Type B pancreatic cell (in vitro differentiated cells): ENCODE measurements around the gene CLPSL2. TPM values are rescaled to one million over a fixed set of nuclear protein-coding genes. Genes with fewer than 3 reads are reported as not detected.
"Not testable (repeated sequence)": the region's sequence is repeated elsewhere in the genome, so short reads cannot be mapped to it uniquely, and the experiment has no call there.

Experiments
- DNase-seq: peaks from one replicate; pipeline ENCODE4 v3.0.0; 2021; ENCODE audit warnings: mixed read lengths; ENCODE audit not compliant: unreplicated experiment; ENCODE audit errors: extremely low spot score
- H3K27ac Mint-ChIP-seq: 2 replicates; pipeline ENCODE4 v1.8.0; 2021; ENCODE audit warnings: mild to moderate bottlenecking, mixed read lengths
- H3K27me3 Mint-ChIP-seq: 2 replicates; pipeline ENCODE4 v1.8.0; 2021; ENCODE audit warnings: mixed read lengths
- H3K36me3 Mint-ChIP-seq: 2 replicates; pipeline ENCODE4 v1.8.0; 2021; ENCODE audit warnings: mixed read lengths
- H3K4me1 Mint-ChIP-seq: one replicate; pipeline ENCODE4 v1.8.0; 2021; ENCODE audit warnings: mixed read lengths; ENCODE audit not compliant: unreplicated experiment
- H3K4me3 Mint-ChIP-seq: 2 replicates; pipeline ENCODE4 v1.8.0; 2021; ENCODE audit warnings: mild to moderate bottlenecking, mixed read lengths
- H3K9me3 Mint-ChIP-seq: 2 replicates; pipeline ENCODE4 v1.8.0; 2021; ENCODE audit warnings: mixed read lengths
- CTCF ChIP-seq: fragments of 200-600 bp; sonication (generic); conservative IDR thresholded peaks from 2 replicates; pipeline ENCODE4 v1.5.0; 2021; ENCODE audit warnings: antibody characterized with exemption, mild to moderate bottlenecking
- total RNA-seq: library from RNA; stranded (reverse); gene quantifications from 2 replicates; pipeline ENCODE4 v1.2.1, GENCODE V29; 2021; ENCODE audit warnings: low replicate concordance

CLPSL2 gene
- total RNA-seq, 1 donor from 2014 or later, result not detected

- H3K4me1 Mint-ChIP-seq, result peaks cover 41% of the 10 kb centered on the region
- peak overlapping the region; percentile 61 for H3K27ac Mint-ChIP-seq
- TF ChIP-seq CTCF, result no peak
Observed at GRCh38 chr6:35729722-35730121, 46.7 kb upstream of the CLPSL2 start.

GRCh38 chr6:35730745-35731413 lies 45.5 kb upstream of the CLPSL2 start:
- H3K4me1 Mint-ChIP-seq, result peaks cover 36% of the 10 kb centered on the region
- DNase-seq, result no peak
- TF ChIP-seq CTCF, result no peak
- no peaks in the 10 kb centered on the region for H3K36me3 Mint-ChIP-seq
- peak overlapping the region; percentile 96 for H3K4me3 Mint-ChIP-seq
- no peaks in the 10 kb centered on the region for H3K9me3 Mint-ChIP-seq
- peak overlapping the region; percentile 58 for H3K27ac Mint-ChIP-seq
- peaks cover 10% of the 10 kb centered on the region for H3K27me3 Mint-ChIP-seq

More at GRCh38 chr6:35729722-35730121, 46.7 kb upstream of the CLPSL2 start:
- Mint-ChIP-seq H3K4me3 (peak overlapping the region; percentile 79), H3K36me3 (no peaks in the 10 kb centered on the region), H3K27me3 (peaks cover 16% of the 10 kb centered on the region), H3K9me3 (no peaks in the 10 kb centered on the region)
- no peak for DNase-seq

- no peak for TF ChIP-seq CTCF
- Mint-ChIP-seq H3K27ac (peak overlapping the region; percentile 58), H3K9me3 (no peaks in the 10 kb centered on the region), H3K27me3 (peaks cover 10% of the 10 kb centered on the region), H3K4me3 (peak overlapping the region; percentile 96), H3K4me1 (peaks cover 34% of the 10 kb centered on the region), H3K36me3 (no peaks in the 10 kb centered on the region)
- DNase-seq, result peak; percentile 91
Observed at GRCh38 chr6:35731414-35731735, 45.0 kb upstream of the CLPSL2 start.

GRCh38 chr6:35731736-35732532 lies 44.5 kb upstream of the CLPSL2 start:
- Mint-ChIP-seq H3K4me1 (peaks cover 29% of the 10 kb centered on the region), H3K9me3 (no peaks in the 10 kb centered on the region)

GRCh38 chr6:35733633-35734032 lies 42.8 kb upstream of the CLPSL2 start:
- no peak overlapping the region for H3K27ac Mint-ChIP-seq
- peaks cover 4% of the 10 kb centered on the region for H3K27me3 Mint-ChIP-seq

More at GRCh38 chr6:35731736-35732532, 44.5 kb upstream of the CLPSL2 start:
- Mint-ChIP-seq H3K27ac (peak overlapping the region; percentile 90), H3K4me3 (peak overlapping the region; percentile 96), H3K36me3 (no peaks in the 10 kb centered on the region), H3K27me3 (peaks cover 5% of the 10 kb centered on the region)
- peak; percentile 91 for DNase-seq
- TF ChIP-seq CTCF, result peak; percentile 25

GRCh38 chr6:35734319-35734718 lies 42.1 kb upstream of the CLPSL2 start:
- H3K27ac Mint-ChIP-seq, H3K36me3 Mint-ChIP-seq, H3K27me3 Mint-ChIP-seq, DNase-seq, H3K4me3 Mint-ChIP-seq, H3K9me3 Mint-ChIP-seq: not testable (repeated sequence)
- peaks cover 23% of the 10 kb centered on the region for H3K4me1 Mint-ChIP-seq

More at GRCh38 chr6:35733633-35734032, 42.8 kb upstream of the CLPSL2 start:
- Mint-ChIP-seq H3K36me3 (no peaks in the 10 kb centered on the region), H3K9me3 (no peaks in the 10 kb centered on the region), H3K4me3 (no peak overlapping the region), H3K4me1 (peaks cover 26% of the 10 kb centered on the region)
- no peak for DNase-seq
- no peak for TF ChIP-seq CTCF
